ENCODE data around the gene NBPF3. TPM values are rescaled to one million over a fixed set of nuclear protein-coding genes. Genes with fewer than 3 reads are reported as not detected.
"Not testable (repeated sequence)": the region's sequence is repeated elsewhere in the genome, so short reads cannot be mapped to it uniquely, and the experiment has no call there.

NBPF3 gene
- total RNA-seq, 1 experiment from 2014 or later, result 15.9 TPM

DNA sequence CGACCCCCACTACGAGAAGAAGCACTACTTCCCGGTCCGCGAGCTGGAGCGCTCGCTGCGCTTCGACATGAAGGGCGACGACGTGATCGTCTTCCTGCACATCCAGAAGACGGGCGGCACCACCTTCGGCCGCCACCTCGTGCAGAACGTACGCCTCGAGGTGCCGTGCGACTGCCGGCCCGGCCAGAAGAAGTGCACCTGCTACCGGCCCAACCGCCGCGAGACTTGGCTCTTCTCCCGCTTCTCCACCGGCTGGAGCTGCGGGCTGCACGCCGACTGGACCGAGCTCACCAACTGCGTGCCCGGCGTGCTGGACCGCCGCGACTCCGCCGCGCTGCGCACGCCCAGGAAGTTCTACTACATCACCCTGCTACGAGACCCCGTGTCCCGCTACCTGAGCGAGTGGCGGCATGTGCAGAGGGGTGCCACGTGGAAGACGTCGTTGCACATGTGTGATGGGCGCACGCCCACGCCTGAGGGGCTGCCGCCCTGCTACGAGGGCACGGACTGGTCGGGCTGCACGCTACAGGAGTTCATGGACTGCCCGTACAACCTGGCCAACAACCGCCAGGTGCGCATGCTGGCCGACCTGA is 11.4 kb upstream of the NBPF3 start:
- intact Hi-C loops (cut with micrococcal nuclease; ENCODE audit: unreplicated experiment); H3K4me3 ChIP-seq (ENCODE audit: low read depth in 2 of 2, low read length in 2 of 2); POLR2A ChIA-PET; in situ Hi-C loops (cut with HindIII; ENCODE audit: low pct_unique_long_range_greater_than_20kb, low sequenced_read_pairs); H3K9me3 ChIP-seq (ENCODE audit: control insufficient read depth, insufficient read depth, low read depth, low read length); H3K27me3 ChIP-seq (ENCODE audit: control insufficient read depth, insufficient read depth, low read length); H3K4me1 ChIP-seq (ENCODE audit: control insufficient read depth, insufficient read depth, low read length); BruUV-seq (replicated peaks); H3K27ac ChIP-seq (ENCODE audit: low read length); ATAC-seq; CTCF ChIA-PET; DNase-seq (ENCODE audit: low read depth, low spot score); H3K36me3 ChIP-seq (ENCODE audit: control insufficient read depth, insufficient read depth, low read length): not testable (repeated sequence)

DNA sequence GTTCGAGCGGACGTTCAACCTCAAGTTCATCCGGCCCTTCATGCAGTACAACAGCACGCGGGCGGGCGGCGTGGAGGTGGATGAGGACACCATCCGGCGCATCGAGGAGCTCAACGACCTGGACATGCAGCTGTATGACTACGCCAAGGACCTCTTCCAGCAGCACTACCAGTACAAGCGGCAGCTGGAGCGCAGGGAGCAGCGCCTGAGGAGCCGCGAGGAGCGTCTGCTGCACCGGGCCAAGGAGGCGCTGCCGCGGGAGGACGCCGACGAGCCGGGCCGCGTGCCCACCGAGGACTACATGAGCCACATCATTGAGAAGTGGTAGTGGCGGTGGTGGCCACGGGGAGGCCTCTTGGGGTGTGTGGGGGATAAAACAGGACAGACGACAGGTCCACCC is 10.7 kb upstream of the NBPF3 start:
- H3K4me3 ChIP-seq (ENCODE audit: low read depth in 2 of 2, low read length in 2 of 2); POLR2A ChIA-PET; H3K27me3 ChIP-seq (ENCODE audit: control insufficient read depth, insufficient read depth, low read length); H3K27ac ChIP-seq (ENCODE audit: low read length); CTCF ChIA-PET; intact Hi-C loops (cut with micrococcal nuclease; ENCODE audit: unreplicated experiment); H3K36me3 ChIP-seq (ENCODE audit: control insufficient read depth, insufficient read depth, low read length); ATAC-seq; DNase-seq (ENCODE audit: low read depth, low spot score); in situ Hi-C loops (cut with HindIII; ENCODE audit: low pct_unique_long_range_greater_than_20kb, low sequenced_read_pairs); H3K4me1 ChIP-seq (ENCODE audit: control insufficient read depth, insufficient read depth, low read length); BruUV-seq (replicated peaks); H3K9me3 ChIP-seq (ENCODE audit: control insufficient read depth, insufficient read depth, low read depth, low read length): not testable (repeated sequence)

GRCh38 chr1:21430875-21431274 is 9.1 kb upstream of the NBPF3 start:
- H3K36me3 ChIP-seq (ENCODE audit: control insufficient read depth, insufficient read depth, low read length); H3K27me3 ChIP-seq (ENCODE audit: control insufficient read depth, insufficient read depth, low read length); ATAC-seq; BruUV-seq (replicated peaks); POLR2A ChIA-PET; CTCF ChIA-PET; H3K4me1 ChIP-seq (ENCODE audit: control insufficient read depth, insufficient read depth, low read length); in situ Hi-C loops (cut with HindIII; ENCODE audit: low pct_unique_long_range_greater_than_20kb, low sequenced_read_pairs); H3K27ac ChIP-seq (ENCODE audit: low read length); H3K4me3 ChIP-seq (ENCODE audit: low read depth in 2 of 2, low read length in 2 of 2); H3K9me3 ChIP-seq (ENCODE audit: control insufficient read depth, insufficient read depth, low read depth, low read length); intact Hi-C loops (cut with micrococcal nuclease; ENCODE audit: unreplicated experiment); DNase-seq (ENCODE audit: low read depth, low spot score): not testable (repeated sequence)

DNA sequence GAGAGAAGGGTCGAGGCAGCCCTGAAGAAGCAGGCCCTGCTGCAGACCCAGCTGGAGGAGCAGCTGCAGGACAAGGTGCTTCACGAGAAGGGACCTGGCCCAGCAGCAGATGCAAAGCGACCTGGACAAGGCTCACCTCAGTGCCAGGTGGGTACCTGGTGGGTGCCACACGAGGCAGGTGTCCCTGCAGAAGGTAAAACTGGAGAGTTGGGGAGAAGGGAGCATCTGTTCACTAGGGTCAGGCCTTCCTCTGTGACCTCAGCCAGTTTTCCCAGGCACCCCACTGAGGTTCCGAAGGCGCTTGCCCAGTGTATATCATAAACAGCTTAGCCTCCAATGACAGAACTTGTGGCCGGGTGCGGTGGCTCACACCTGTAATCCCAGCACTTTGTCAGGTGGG is 5.5 kb upstream of the NBPF3 start:
- Histone ChIP-seq H3K27me3 (ENCODE audit: control insufficient read depth, insufficient read depth, low read length) (no peaks in the 10 kb centered on the region), H3K4me3 (ENCODE audit: low read depth in 2 of 2, low read length in 2 of 2) (no peak overlapping the region), H3K9me3 (ENCODE audit: control insufficient read depth, insufficient read depth, low read depth, low read length) (no peaks in the 10 kb centered on the region), H3K36me3 (ENCODE audit: control insufficient read depth, insufficient read depth, low read length) (no peaks in the 10 kb centered on the region), H3K27ac (ENCODE audit: low read length) (no peak overlapping the region), H3K4me1 (ENCODE audit: control insufficient read depth, insufficient read depth, low read length) (peaks cover 1% of the 10 kb centered on the region)
- in situ Hi-C loops (cut with HindIII; ENCODE audit: low pct_unique_long_range_greater_than_20kb, low sequenced_read_pairs) (no loop called here), intact Hi-C loops (cut with micrococcal nuclease; ENCODE audit: unreplicated experiment) (no loop called here)
- no peak for ATAC-seq
- DNase-seq (ENCODE audit: low read depth, low spot score), result no peak
- no peak for TF ChIP-seq POLR2AphosphoS5 (IDR thresholded peaks at IDR 0.05; ENCODE audit: low read depth, low read length)
- TF ChIP-seq, protein P1, sequence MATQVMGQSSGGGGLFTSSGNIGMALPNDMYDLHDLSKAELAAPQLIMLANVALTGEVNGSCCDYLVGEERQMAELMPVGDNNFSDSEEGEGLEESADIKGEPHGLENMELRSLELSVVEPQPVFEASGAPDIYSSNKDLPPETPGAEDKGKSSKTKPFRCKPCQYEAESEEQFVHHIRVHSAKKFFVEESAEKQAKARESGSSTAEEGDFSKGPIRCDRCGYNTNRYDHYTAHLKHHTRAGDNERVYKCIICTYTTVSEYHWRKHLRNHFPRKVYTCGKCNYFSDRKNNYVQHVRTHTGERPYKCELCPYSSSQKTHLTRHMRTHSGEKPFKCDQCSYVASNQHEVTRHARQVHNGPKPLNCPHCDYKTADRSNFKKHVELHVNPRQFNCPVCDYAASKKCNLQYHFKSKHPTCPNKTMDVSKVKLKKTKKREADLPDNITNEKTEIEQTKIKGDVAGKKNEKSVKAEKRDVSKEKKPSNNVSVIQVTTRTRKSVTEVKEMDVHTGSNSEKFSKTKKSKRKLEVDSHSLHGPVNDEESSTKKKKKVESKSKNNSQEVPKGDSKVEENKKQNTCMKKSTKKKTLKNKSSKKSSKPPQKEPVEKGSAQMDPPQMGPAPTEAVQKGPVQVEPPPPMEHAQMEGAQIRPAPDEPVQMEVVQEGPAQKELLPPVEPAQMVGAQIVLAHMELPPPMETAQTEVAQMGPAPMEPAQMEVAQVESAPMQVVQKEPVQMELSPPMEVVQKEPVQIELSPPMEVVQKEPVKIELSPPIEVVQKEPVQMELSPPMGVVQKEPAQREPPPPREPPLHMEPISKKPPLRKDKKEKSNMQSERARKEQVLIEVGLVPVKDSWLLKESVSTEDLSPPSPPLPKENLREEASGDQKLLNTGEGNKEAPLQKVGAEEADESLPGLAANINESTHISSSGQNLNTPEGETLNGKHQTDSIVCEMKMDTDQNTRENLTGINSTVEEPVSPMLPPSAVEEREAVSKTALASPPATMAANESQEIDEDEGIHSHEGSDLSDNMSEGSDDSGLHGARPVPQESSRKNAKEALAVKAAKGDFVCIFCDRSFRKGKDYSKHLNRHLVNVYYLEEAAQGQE (IDR thresholded peaks at IDR 0.05; ENCODE audit: insufficient read depth in 1 of 2, low read depth in 2 of 2, low read length in 1 of 2), result no peak
- no peak for TF ChIP-seq TCF7L2 (IDR thresholded peaks at IDR 0.05; ENCODE audit: low read depth, low read length)
- no peak for TF ChIP-seq SIN3A (IDR thresholded peaks at IDR 0.05; ENCODE audit: borderline replicate concordance, insufficient read depth, low read depth, low read length)
- no peak for TF ChIP-seq CTCF (IDR thresholded peaks at IDR 0.05)
- BruUV-seq (replicated peaks), result no TSS peak
- ChIA-PET POLR2A (interaction anchor here (0.6 kb wide), 1 partner anchor 110 kb away, joined by 13 read pairs; no protein-coding TSS in a partner anchor), CTCF (no interaction called here)
